ENCODE data around the gene GIPC3.

DNA sequence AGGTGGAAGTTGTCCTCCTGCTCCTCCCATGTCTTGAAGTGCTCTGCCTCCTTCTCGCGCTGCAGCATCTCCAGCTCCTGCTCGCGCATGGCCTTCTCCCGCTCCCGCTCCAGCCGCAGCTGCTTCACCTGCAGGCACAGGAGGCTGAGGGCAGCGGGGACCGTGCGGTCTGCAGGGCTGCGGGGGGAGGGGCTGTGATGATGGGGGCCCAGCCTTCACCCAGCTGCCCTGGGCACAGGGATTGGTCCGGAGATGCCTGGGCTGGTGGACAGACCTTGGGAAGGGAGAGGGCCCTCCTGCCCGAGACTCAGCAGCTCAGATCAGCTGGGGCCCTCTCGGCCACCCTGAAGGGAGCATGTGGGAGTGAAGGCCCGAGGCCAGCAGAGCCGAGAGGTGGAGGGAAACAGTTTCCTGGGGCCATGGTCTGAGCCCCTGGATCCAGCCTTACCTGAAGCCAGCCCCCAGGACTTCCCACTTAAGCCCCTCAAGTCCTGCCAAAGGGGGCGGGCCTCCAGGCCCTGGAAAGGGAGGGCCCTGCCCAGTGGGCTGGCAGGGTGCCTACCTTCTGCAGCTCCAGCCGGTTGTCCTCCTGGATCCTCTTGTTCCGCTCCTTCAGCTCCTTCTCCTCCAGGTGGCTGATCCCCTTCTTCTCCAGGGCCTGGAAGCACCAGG lies 35.0 kb downstream of the GIPC3 start:
- TF ChIP-seq POLR2AphosphoS5 (IDR thresholded peaks at IDR 0.05; ENCODE audit: low read depth, low read length) (no peak), TAF1 (IDR thresholded peaks at IDR 0.05; ENCODE audit: low read depth, low read length) (no peak), JUN (IDR thresholded peaks at IDR 0.05; ENCODE audit: low read depth, low read length) (no peak)
